Urinary bladder (tissue), 4 donors: ENCODE measurements around the gene GPR158. TPM values are rescaled to one million over a fixed set of nuclear protein-coding genes. Genes with fewer than 3 reads are reported as not detected.

Source experiments
- DNase-seq: peaks from one replicate; pipeline ENCODE4 v3.0.0-alpha.2; 2015; ENCODE audit errors: extremely low spot score
- H3K27ac ChIP-seq: one replicate; pipeline ENCODE4 v1.5.1; 2013; ENCODE audit warnings: low read depth, mild to moderate bottlenecking, moderate library complexity
- H3K36me3 ChIP-seq: one replicate; pipeline ENCODE4 v1.6.1; 2013; ENCODE audit warnings: mild to moderate bottlenecking, moderate library complexity; ENCODE audit not compliant: insufficient read depth
- H3K4me1 ChIP-seq: one replicate; pipeline ENCODE4 v1.6.1; 2013; ENCODE audit warnings: mild to moderate bottlenecking, moderate library complexity; ENCODE audit not compliant: insufficient read depth
- H3K4me3 ChIP-seq: one replicate; pipeline ENCODE4 v1.5.1; 2013; ENCODE audit warnings: low read depth, low read length
- WGBS: extraction: QIAGEN DNeasy Blood & Tissue Kit; methylation state at CpG from one replicate; pipeline ENCODE4 v1.1.7; 2013; 5-methylcytosine and 5-hydroxymethylcytosine counted together
- polyA plus RNA-seq: library from polyadenylated mRNA; stranded (reverse); fragments of 200-250 nt; gene quantifications from one replicate; pipeline ENCODE4 v1.2.3, GENCODE V29; 2013
- total RNA-seq: library from RNA; depleted of rRNA; stranded (reverse); fragments of >200 nt; gene quantifications from one replicate; pipeline ENCODE4 v1.2.3, GENCODE V29; 2014
- donor health status: healthy with polysubstance abuse.
- donor health status: healthy.

Gene GPR158
- total and polyA plus RNA-seq, 2 donors = 0.14 to 0.69 TPM

GRCh38 chr10:25530306-25530705, 355.5 kb downstream of the GPR158 start:
- WGBS = 72% methylated on average over 7 of the region's 7 CpGs
- DNase-seq = no peak
- no peaks in the 10 kb centered on the region for H3K36me3 ChIP-seq

GRCh38 chr10:25531457-25532061, 356.8 kb downstream of the GPR158 start:
- 71% methylated on average over 5 of the region's 5 CpGs for WGBS
- Histone ChIP-seq H3K36me3 (no peaks in the 10 kb centered on the region), H3K4me1 (no peaks in the 10 kb centered on the region), H3K27ac (no peak overlapping the region), H3K4me3 (no peak overlapping the region)
- DNase-seq = no peak

More at GRCh38 chr10:25530306-25530705, 355.5 kb downstream of the GPR158 start:
- H3K27ac ChIP-seq = no peak overlapping the region
- H3K4me3 ChIP-seq = no peak overlapping the region
- H3K4me1 ChIP-seq = no peaks in the 10 kb centered on the region

GRCh38 chr10:25532213-25532612, 357.4 kb downstream of the GPR158 start:
- no peak overlapping the region for H3K4me3 ChIP-seq
- no peak overlapping the region for H3K27ac ChIP-seq
- 72% methylated on average over 3 of the region's 3 CpGs for WGBS
- H3K4me1 ChIP-seq = no peaks in the 10 kb centered on the region
- H3K36me3 ChIP-seq = no peaks in the 10 kb centered on the region
- no peak for DNase-seq

- Histone ChIP-seq H3K4me1 (no peaks in the 10 kb centered on the region), H3K27ac (no peak overlapping the region), H3K36me3 (no peaks in the 10 kb centered on the region), H3K4me3 (no peak overlapping the region)
- no peak for DNase-seq
These were observed 361.2 kb downstream of the GPR158 start for GRCh38 chr10:25536027-25536426.

- no peak overlapping the region for H3K4me3 ChIP-seq
- no peak for DNase-seq
- WGBS = 71% methylated on average over 4 of the region's 4 CpGs
- H3K27ac ChIP-seq = no peak overlapping the region
- no peaks in the 10 kb centered on the region for H3K36me3 ChIP-seq
- H3K4me1 ChIP-seq = no peaks in the 10 kb centered on the region
These were observed 372.6 kb downstream of the GPR158 start for GRCh38 chr10:25547382-25547781.

GRCh38 chr10:25552283-25552919, 377.6 kb downstream of the GPR158 start:
- no peak for DNase-seq
- H3K27ac ChIP-seq = no peak overlapping the region
- WGBS = 83% methylated on average over 5 of the region's 5 CpGs
- H3K36me3 ChIP-seq = no peaks in the 10 kb centered on the region
- H3K4me1 ChIP-seq = peaks cover 2% of the 10 kb centered on the region
- no peak overlapping the region for H3K4me3 ChIP-seq

GRCh38 chr10:25555865-25556264, 381.1 kb downstream of the GPR158 start:
- DNase-seq = no peak
- Histone ChIP-seq H3K27ac (no peak overlapping the region), H3K4me1 (peaks cover 2% of the 10 kb centered on the region), H3K36me3 (no peaks in the 10 kb centered on the region), H3K4me3 (no peak overlapping the region)
- 88% methylated on average over 5 of the region's 5 CpGs for WGBS

GRCh38 chr10:25556457-25556856, 381.7 kb downstream of the GPR158 start:
- H3K4me3 ChIP-seq = no peak overlapping the region
- DNase-seq = no peak
- H3K36me3 ChIP-seq = no peaks in the 10 kb centered on the region
- peaks cover 2% of the 10 kb centered on the region for H3K4me1 ChIP-seq
- H3K27ac ChIP-seq = no peak overlapping the region
- WGBS = 30% methylated on average over 5 of the region's 5 CpGs

- Histone ChIP-seq H3K4me3 (no peak overlapping the region), H3K4me1 (peaks cover 2% of the 10 kb centered on the region), H3K36me3 (no peaks in the 10 kb centered on the region), H3K27ac (no peak overlapping the region)
- DNase-seq = no peak
- WGBS = 28% methylated on average over 3 of the region's 3 CpGs
These were observed 382.3 kb downstream of the GPR158 start for GRCh38 chr10:25557136-25557535.

GRCh38 chr10:25561758-25562157, 387.0 kb downstream of the GPR158 start:
- Histone ChIP-seq H3K27ac (no peak overlapping the region), H3K36me3 (no peaks in the 10 kb centered on the region), H3K4me3 (no peak overlapping the region), H3K4me1 (peaks cover 2% of the 10 kb centered on the region)
- 90% methylated on average over 2 of the region's 2 CpGs for WGBS
- no peak for DNase-seq

GRCh38 chr10:25562547-25562946, 387.7 kb downstream of the GPR158 start:
- no peak overlapping the region for H3K4me3 ChIP-seq
- DNase-seq = no peak
- H3K4me1 ChIP-seq = no peaks in the 10 kb centered on the region
- H3K36me3 ChIP-seq = no peaks in the 10 kb centered on the region
- WGBS = 84% methylated on average over 4 of the region's 4 CpGs
- H3K27ac ChIP-seq = no peak overlapping the region

- Histone ChIP-seq H3K27ac (no peak overlapping the region), H3K4me1 (no peaks in the 10 kb centered on the region), H3K36me3 (no peaks in the 10 kb centered on the region), H3K4me3 (no peak overlapping the region)
- 80% methylated on average over 6 of the region's 6 CpGs for WGBS
- no peak for DNase-seq
These were observed 389.6 kb downstream of the GPR158 start for GRCh38 chr10:25564351-25564750.

GRCh38 chr10:25565570-25565969, 390.8 kb downstream of the GPR158 start:
- Histone ChIP-seq H3K27ac (no peak overlapping the region), H3K4me1 (no peaks in the 10 kb centered on the region), H3K4me3 (no peak overlapping the region), H3K36me3 (no peaks in the 10 kb centered on the region)
- 41% methylated on average over 7 of the region's 7 CpGs for WGBS
- no peak for DNase-seq

- 23% methylated on average over 3 of the region's 3 CpGs for WGBS
- Histone ChIP-seq H3K27ac (no peak overlapping the region), H3K36me3 (no peaks in the 10 kb centered on the region), H3K4me1 (no peaks in the 10 kb centered on the region), H3K4me3 (no peak overlapping the region)
- no peak for DNase-seq
These were observed 398.5 kb downstream of the GPR158 start for GRCh38 chr10:25573316-25573715.
